GM12873 (cell line): ENCODE data around the gene KDM2B.

Experiments
- TF ChIP-seq, protein P1 (sequence below): IDR thresholded peaks from 2 replicates; pipeline ENCODE4 v1.5.1; 2012; ENCODE audit warnings: low read depth, mild to moderate bottlenecking, moderate library complexity, low read length, control low read depth; ENCODE audit not compliant: insufficient read depth; ENCODE audit errors: missing control alignments

KDM2B gene

GRCh38 chr12:121405211-121405610, 175.6 kb downstream of the KDM2B start:
- TF ChIP-seq, protein P1, sequence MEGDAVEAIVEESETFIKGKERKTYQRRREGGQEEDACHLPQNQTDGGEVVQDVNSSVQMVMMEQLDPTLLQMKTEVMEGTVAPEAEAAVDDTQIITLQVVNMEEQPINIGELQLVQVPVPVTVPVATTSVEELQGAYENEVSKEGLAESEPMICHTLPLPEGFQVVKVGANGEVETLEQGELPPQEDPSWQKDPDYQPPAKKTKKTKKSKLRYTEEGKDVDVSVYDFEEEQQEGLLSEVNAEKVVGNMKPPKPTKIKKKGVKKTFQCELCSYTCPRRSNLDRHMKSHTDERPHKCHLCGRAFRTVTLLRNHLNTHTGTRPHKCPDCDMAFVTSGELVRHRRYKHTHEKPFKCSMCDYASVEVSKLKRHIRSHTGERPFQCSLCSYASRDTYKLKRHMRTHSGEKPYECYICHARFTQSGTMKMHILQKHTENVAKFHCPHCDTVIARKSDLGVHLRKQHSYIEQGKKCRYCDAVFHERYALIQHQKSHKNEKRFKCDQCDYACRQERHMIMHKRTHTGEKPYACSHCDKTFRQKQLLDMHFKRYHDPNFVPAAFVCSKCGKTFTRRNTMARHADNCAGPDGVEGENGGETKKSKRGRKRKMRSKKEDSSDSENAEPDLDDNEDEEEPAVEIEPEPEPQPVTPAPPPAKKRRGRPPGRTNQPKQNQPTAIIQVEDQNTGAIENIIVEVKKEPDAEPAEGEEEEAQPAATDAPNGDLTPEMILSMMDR, result no peak

- TF ChIP-seq, protein P1, result no peak
Observed at GRCh38 chr12:121404734-121405133, 176.1 kb downstream of the KDM2B start.

GRCh38 chr12:121403721-121404120, 177.1 kb downstream of the KDM2B start:
- TF ChIP-seq, protein P1, result no peak

DNA sequence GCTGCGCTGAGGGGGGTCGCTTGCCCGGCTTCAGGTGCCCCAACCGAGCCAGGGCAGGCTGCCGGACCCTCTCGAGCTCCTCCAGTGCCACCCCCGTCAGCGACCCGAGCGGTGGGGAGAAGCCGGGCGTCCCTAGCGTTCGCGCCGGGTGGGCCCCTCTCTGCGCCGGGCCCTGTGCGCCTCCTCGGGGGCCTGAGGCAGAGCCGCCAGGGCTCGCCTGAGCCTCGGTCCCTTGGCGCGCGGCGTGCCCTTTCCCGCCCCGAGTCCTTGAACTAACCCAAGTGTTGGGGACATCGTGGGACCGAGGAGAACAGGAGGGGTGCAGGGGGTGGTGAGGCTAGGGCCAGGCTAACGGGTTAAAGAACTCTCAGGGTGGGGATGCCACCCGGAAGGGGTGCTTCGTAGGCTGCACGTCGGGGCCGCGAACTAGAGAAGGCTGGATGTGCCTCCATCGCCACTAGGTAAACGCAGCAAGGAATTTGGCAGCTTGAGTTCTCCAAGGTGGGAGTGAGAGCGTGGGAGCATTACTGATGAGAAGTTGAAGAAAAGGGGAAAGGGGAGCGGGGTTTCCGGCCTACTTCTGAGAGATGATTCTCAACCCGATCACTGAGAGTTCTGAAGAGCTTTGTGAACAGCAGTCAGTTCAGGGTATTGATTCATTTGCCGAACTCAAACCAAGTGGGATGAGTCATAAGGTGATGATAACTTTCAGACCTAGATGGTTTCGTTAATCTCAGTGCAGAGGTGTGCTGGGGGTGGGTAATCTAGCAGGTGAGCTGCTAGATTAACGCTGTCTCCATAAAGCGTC, 180.3 kb downstream of the KDM2B start:
- TF ChIP-seq, protein P1, result no peak

- TF ChIP-seq, protein P1, result no peak
Observed at GRCh38 chr12:121399391-121400331, 181.2 kb downstream of the KDM2B start, which contains the start of gene RNF34. Gene RNF34 (plus strand): TSS chr12:121400118. CDS start chr12:121400213, 95 bp downstream.

DNA sequence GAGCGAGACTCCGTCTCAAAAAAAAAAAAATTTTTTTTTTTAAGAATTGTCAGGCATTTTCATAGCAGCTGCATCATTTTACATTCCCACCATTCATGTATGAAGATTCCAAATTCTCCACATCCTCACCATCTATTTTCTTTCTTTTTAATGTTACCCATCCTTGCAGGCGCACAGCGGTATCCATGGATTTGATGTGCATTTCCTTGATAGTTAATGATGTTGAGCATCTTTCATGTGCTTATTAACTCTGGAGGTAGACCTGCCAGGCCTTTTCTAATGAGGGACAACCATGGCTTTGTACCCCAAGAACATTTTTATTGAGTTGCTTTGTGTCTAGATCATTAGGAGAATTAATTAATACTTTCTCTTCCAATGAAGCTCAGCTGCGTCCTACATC, 182.5 kb downstream of the KDM2B start:
- TF ChIP-seq, protein P1, result no peak

GRCh38 chr12:121397521-121397920, 183.3 kb downstream of the KDM2B start:
- TF ChIP-seq, protein P1, result no peak
